HG03139 (cell line): ENCODE measurements around the gene TEX264.

Source experiments
- ATAC-seq: cut with Tn5 transposase; IDR thresholded peaks from one replicate; pipeline ENCODE4 v1.9.1; 2021; ENCODE audit not compliant: unreplicated experiment

The TEX264 gene

DNA sequence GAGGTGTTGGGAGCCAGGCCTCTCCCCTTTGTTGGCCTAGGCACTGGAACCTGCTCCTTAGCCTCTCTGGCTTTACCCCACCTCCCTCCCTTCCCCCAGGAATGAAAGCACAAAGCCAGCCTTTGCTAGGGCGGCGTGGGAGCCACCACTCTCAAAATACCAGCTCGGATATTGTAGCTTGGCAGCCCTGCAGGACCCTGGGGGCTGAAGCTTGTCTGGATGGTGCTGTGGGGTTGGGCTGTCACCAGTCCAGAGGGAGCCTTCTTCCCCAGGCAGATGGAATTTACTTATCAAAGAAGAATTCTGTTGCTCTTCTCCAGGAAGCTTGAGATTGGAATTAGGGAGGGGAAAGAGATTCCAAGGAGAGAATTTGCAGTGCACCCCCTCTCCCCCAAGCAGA, 20.9 kb downstream of the TEX264 start:
- no peak for ATAC-seq

DNA sequence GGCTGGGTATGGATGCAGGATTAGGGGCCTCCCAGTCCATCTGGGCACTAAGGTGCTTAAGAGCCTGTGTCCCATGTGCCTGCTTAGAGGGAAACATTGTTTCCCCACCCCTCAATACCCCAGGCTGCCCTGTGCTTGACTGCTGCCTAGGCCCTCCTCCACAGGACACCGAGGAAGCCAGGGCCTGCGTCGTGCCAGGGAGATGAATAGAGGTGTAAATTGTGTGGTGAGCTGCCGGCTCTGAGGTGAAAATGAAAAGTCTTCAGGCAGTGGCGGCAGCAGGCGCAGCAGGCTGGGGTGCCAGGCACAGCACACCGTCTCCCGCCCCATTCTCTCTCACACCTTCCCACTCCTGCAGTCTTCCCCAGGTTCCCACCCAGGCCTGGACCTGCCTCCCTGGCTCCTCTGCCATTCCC, 21.9 kb downstream of the TEX264 start:
- ATAC-seq = no peak

DNA sequence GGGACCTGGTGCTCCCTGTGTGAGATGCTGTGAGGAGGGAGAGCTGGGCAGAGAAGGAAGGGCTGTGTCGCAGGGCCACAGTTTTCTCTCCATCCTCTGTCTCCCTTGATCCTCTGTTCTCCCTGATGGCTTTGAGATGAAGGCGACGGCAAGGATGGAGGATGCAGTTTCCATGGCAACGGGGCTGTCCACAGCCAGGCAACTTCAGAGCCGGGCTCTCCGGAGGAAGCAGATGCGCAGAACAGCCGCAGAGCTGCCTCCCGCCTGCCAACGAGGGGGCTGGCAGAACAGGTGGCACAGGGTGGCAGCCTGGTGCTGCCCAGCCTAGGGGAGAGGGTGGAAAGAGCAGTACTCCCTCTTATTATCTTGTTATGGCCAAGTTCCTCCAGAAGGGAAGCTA, 25.9 kb downstream of the TEX264 start:
- no peak for ATAC-seq

DNA sequence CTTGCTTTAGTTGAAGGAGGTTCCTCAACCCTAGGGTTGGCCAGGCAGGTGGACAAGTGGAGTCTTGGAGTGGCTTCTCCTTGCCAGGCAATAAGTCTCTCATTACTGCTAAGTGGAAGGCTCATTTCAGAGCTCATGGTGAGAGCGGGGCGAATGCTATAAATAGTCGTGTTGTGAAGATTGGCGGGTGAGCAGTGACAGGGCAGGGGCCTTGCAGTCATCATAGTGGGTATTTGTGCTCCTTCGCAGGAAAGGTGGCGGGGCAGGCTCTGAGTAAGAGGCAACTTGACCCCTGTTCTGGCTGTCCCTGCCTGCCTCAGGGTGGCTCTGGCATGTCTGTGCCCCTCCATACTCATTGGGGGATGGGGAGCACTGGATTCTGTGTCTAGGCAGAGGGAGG, 27.2 kb downstream of the TEX264 start:
- no peak for ATAC-seq

- ATAC-seq = no peak
Observed at GRCh38 chr3:51700403-51700802, 29.4 kb downstream of the TEX264 start.

DNA sequence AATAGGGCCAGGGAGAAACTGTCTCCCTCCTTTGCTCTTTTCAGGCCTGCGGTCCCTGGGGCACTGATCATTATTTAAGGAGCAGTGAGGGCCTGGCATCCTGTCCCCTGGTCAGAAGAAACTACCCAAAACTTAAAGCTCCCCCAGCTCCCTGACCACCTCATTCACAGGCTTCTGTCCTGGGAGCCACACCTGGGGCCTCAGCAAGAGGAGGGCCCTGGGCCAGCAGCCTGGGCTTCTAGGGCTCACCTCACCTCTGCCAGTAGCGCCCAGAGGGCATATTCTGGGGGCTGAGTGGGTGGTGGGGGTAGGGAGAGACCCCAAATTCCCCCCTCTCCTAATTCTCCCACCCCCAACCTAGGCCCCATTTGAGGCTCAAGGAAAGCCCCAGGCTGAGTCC, 31.1 kb downstream of the TEX264 start:
- no peak for ATAC-seq

DNA sequence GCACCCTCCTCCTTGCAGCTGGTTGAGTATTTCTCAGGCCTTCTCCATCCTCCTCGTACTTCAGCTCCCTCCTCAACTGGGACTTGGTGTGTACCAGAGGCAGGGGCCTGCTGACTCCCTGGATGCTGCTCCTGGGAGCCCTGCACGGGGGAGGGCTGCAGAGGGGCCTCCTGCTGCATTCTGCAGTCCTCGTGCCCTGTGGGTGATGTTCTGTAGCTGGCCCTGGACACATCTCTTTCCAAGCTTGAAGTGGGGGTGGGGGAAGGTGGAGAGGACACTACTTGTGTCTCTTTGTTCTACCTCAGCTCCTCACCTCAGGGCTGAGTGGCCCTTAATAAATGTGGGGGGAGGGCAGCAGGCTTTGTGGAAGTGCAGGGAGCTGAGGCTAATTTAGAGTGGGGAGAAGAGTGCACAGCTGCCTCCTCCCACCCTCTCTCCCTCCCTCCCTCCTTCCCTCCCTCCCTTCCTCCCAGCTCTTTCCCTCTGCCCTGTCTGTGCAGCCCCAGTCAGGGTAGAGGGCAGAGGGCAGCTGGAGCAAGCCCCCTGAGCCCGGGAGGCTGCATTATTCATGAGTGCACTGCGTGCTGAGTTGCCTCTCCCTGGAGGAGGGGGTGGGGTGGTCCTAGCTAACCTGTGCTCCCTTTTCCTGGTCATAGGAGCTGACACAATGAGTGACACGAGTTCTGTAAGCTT, 32.2 kb downstream of the TEX264 start:
- no peak for ATAC-seq

- no peak for ATAC-seq
Observed at GRCh38 chr3:51703761-51704510, 32.9 kb downstream of the TEX264 start.

GRCh38 chr3:51704511-51704950, 33.5 kb downstream of the TEX264 start:
- ATAC-seq = no peak

- no peak for ATAC-seq
Observed at GRCh38 chr3:51705276-51706020, 34.4 kb downstream of the TEX264 start.

- ATAC-seq = no peak
Observed at GRCh38 chr3:51706021-51706485, 35.0 kb downstream of the TEX264 start.

GRCh38 chr3:51706788-51707731, 36.0 kb downstream of the TEX264 start, which contains the start of gene GRM2:
TSS of gene GRM2 (plus strand) at chr3:51707068. CDS start at chr3:51708984, 1,916 bp downstream.
- ATAC-seq = no peak

GRCh38 chr3:51708216-51708845, 37.3 kb downstream of the TEX264 start:
- no peak for ATAC-seq

DNA sequence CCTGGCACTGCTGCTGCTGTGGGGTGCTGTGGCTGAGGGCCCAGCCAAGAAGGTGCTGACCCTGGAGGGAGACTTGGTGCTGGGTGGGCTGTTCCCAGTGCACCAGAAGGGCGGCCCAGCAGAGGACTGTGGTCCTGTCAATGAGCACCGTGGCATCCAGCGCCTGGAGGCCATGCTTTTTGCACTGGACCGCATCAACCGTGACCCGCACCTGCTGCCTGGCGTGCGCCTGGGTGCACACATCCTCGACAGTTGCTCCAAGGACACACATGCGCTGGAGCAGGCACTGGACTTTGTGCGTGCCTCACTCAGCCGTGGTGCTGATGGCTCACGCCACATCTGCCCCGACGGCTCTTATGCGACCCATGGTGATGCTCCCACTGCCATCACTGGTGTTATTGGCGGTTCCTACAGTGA, 38.0 kb downstream of the TEX264 start:
- ATAC-seq = no peak

DNA sequence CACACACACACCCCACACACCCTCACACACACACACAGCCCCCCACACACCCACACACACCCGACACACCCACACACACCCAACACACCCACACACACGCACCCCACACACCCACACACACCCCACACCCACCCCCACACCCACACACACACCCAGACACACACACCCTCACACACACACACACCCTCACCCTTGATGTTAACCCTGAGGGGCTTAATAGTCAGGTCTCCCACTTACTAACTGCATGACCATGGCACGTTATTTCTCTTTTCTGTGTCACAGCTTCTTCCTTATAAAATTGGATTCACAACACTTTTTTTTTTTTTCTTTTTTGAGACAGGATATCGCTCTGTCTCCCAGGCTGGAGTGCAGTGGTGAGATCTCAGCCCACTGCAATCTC, 38.6 kb downstream of the TEX264 start:
- no peak for ATAC-seq

- no peak for ATAC-seq
Observed at GRCh38 chr3:51710631-51711351, 39.7 kb downstream of the TEX264 start.

- ATAC-seq = no peak
Observed at GRCh38 chr3:51711352-51712037, 40.4 kb downstream of the TEX264 start.

- ATAC-seq = no peak
Observed at GRCh38 chr3:51712038-51712420, 41.0 kb downstream of the TEX264 start.

GRCh38 chr3:51712511-51712931, 41.5 kb downstream of the TEX264 start:
- ATAC-seq = no peak
